GM21360 (cell line): ENCODE results near the gene GPR176.
"Not testable (repeated sequence)": the region's sequence is repeated elsewhere in the genome, so short reads cannot be mapped to it uniquely, and the experiment has no call there.

Experiments
- ATAC-seq: cut with Tn5 transposase; IDR thresholded peaks from one replicate; pipeline ENCODE4 v1.9.1; 2021; ENCODE audit warnings: mild to moderate bottlenecking, moderate library complexity; ENCODE audit not compliant: unreplicated experiment

GPR176 gene

GRCh38 chr15:39817892-39818291 is 102.2 kb downstream of the GPR176 start:
- no peak for ATAC-seq

GRCh38 chr15:39814489-39814888 is 105.6 kb downstream of the GPR176 start:
- no peak for ATAC-seq

- ATAC-seq, result not testable (repeated sequence)
Observed at GRCh38 chr15:39812651-39813050, 107.4 kb downstream of the GPR176 start.

GRCh38 chr15:39808909-39809308 is 111.2 kb downstream of the GPR176 start:
- no peak for ATAC-seq

GRCh38 chr15:39807791-39808190 is 112.3 kb downstream of the GPR176 start:
- ATAC-seq, result no peak

GRCh38 chr15:39804026-39804425 is 116.0 kb downstream of the GPR176 start:
- no peak for ATAC-seq

- no peak for ATAC-seq
Observed at GRCh38 chr15:39803016-39803415, 117.0 kb downstream of the GPR176 start.

GRCh38 chr15:39801641-39802309 is 118.3 kb downstream of the GPR176 start:
- ATAC-seq, result peak; percentile 55

GRCh38 chr15:39799552-39800011 is 120.5 kb downstream of the GPR176 start:
- no peak for ATAC-seq

GRCh38 chr15:39798382-39798781 is 121.7 kb downstream of the GPR176 start:
- ATAC-seq, result no peak

- no peak for ATAC-seq
Observed at GRCh38 chr15:39797407-39797806, 122.7 kb downstream of the GPR176 start.

GRCh38 chr15:39796601-39797000 is 123.5 kb downstream of the GPR176 start:
- ATAC-seq, result no peak

GRCh38 chr15:39795486-39795885 is 124.6 kb downstream of the GPR176 start:
- ATAC-seq, result no peak

- no peak for ATAC-seq
Observed at GRCh38 chr15:39794954-39795353, 125.1 kb downstream of the GPR176 start.

- ATAC-seq, result no peak
Observed at GRCh38 chr15:39793923-39794322, 126.1 kb downstream of the GPR176 start.

- no peak for ATAC-seq
Observed at GRCh38 chr15:39792844-39793335, 127.2 kb downstream of the GPR176 start.

- no peak for ATAC-seq
Observed at GRCh38 chr15:39792025-39792843, 127.8 kb downstream of the GPR176 start.

GRCh38 chr15:39789736-39790135 is 130.3 kb downstream of the GPR176 start:
- no peak for ATAC-seq

GRCh38 chr15:39788800-39789565 is 131.1 kb downstream of the GPR176 start:
- no peak for ATAC-seq

- no peak for ATAC-seq
Observed at GRCh38 chr15:39788108-39788507, 132.0 kb downstream of the GPR176 start.

GRCh38 chr15:39787479-39787878 is 132.6 kb downstream of the GPR176 start:
- no peak for ATAC-seq
